Fibroblast of peridontal ligament (primary cell): ENCODE results near the gene KLRK1.
"Not testable (repeated sequence)": the region's sequence is repeated elsewhere in the genome, so short reads cannot be mapped to it uniquely, and the experiment has no call there.

Experiments
- DNase-seq: peaks from one replicate; pipeline ENCODE4 v3.0.0-alpha.2; 2010; ENCODE audit errors: extremely low read depth

KLRK1 gene

GRCh38 chr12:10362828-10363657 is 26.8 kb downstream of the KLRK1 start:
- no peak for DNase-seq

GRCh38 chr12:10362325-10362724 is 27.5 kb downstream of the KLRK1 start:
- no peak for DNase-seq

GRCh38 chr12:10361622-10362021 is 28.2 kb downstream of the KLRK1 start:
- DNase-seq = peak; percentile 54

GRCh38 chr12:10361084-10361483 is 28.8 kb downstream of the KLRK1 start:
- no peak for DNase-seq

GRCh38 chr12:10358969-10359368 is 30.9 kb downstream of the KLRK1 start:
- DNase-seq = no peak

- DNase-seq = no peak
Observed at GRCh38 chr12:10358131-10358530, 31.7 kb downstream of the KLRK1 start.

GRCh38 chr12:10354502-10354901 is 35.3 kb downstream of the KLRK1 start:
- DNase-seq = no peak

GRCh38 chr12:10354071-10354470 is 35.8 kb downstream of the KLRK1 start:
- DNase-seq = no peak

- not testable (repeated sequence) for DNase-seq
Observed at GRCh38 chr12:10351457-10351856, 38.4 kb downstream of the KLRK1 start.

GRCh38 chr12:10341892-10342509 is 47.8 kb downstream of the KLRK1 start:
- no peak for DNase-seq

- not testable (repeated sequence) for DNase-seq
Observed at GRCh38 chr12:10340946-10341345, 48.9 kb downstream of the KLRK1 start.

- peak; percentile 3 for DNase-seq
Observed at GRCh38 chr12:10339053-10339840, 50.6 kb downstream of the KLRK1 start.

GRCh38 chr12:10338470-10338869 is 51.4 kb downstream of the KLRK1 start:
- DNase-seq = not testable (repeated sequence)

GRCh38 chr12:10336196-10336595 is 53.6 kb downstream of the KLRK1 start:
- DNase-seq = not testable (repeated sequence)

- DNase-seq = peak; percentile 77
Observed at GRCh38 chr12:10331642-10332239, 58.1 kb downstream of the KLRK1 start.

GRCh38 chr12:10328691-10329090 is 61.1 kb downstream of the KLRK1 start:
- not testable (repeated sequence) for DNase-seq
